CD4-positive, alpha-beta T cell treated with Interleukin-17A for 4 hours (primary cell): Measurements from ENCODE around the gene CWF19L2.

ENCODE experiments used
- DNase-seq: peaks from one replicate; pipeline ENCODE4 v3.0.0-alpha.2; 2020; ENCODE audit warnings: mixed read lengths

Gene CWF19L2

DNA sequence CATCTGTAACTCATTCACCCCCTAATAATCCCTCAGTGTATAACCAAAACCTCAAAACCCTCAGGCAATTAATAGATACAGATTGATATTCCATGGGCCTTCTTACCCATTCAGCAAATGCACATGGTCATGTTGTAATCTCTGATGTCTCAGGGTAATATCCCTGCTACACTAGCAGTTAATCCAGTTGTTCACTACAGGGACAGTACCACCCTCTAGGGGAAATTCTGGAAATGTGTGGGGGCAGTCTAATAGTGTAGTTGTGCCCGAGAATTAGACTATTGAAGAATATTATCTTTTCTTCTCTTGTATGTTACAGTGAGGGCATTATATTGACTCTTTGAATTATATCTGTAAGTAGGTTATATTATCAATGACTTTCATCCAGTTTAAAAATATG lies 175.4 kb downstream of the CWF19L2 start:
- no peak for DNase-seq
